Liver (tissue), 9 donors: ENCODE measurements around the gene ARHGAP21. TPM values are rescaled to one million over a fixed set of nuclear protein-coding genes. Genes with fewer than 3 reads are reported as not detected.

Source experiments
- DNase-seq: peaks from one replicate; pipeline ENCODE4 v3.0.0-alpha.2; 2017; ENCODE audit warnings: low spot score
- H3K27ac ChIP-seq, 2 donors: one replicate each; pipeline ENCODE4 v1.7.0; 2013; ENCODE audit warnings: inconsistent platforms in 2 of 2, low read length in 2 of 2, control low read depth in 1 of 2, low read depth in 1 of 2, mild to moderate bottlenecking in 1 of 2
- H3K27me3 ChIP-seq, 4 donors: one replicate each; pipeline versions ENCODE4 v1.6.1 to v1.7.0; 2013; ENCODE audit warnings: low read length in 3 of 4, inconsistent platforms in 1 of 4, mild to moderate bottlenecking in 1 of 4, moderate library complexity in 1 of 4; ENCODE audit not compliant: control insufficient read depth in 4 of 4, insufficient read depth in 4 of 4
- H3K36me3 ChIP-seq, 4 donors: one replicate each; pipeline versions ENCODE4 v1.6.1 to v1.7.0; 2013; ENCODE audit warnings: low read length in 3 of 4, mild to moderate bottlenecking in 3 of 4, low read depth in 1 of 4, moderate library complexity in 1 of 4; ENCODE audit not compliant: control insufficient read depth in 4 of 4, insufficient read depth in 3 of 4
- H3K4me1 ChIP-seq, 4 donors: one replicate each; pipeline versions ENCODE4 v1.6.1 to v1.7.0; 2013; ENCODE audit warnings: low read length in 3 of 4, mild to moderate bottlenecking in 3 of 4, moderate library complexity in 1 of 4; ENCODE audit not compliant: control insufficient read depth in 4 of 4, insufficient read depth in 4 of 4
- H3K4me3 ChIP-seq, 3 donors: one replicate each; pipeline versions ENCODE4 v1.6.1 to v1.7.0; 2013; ENCODE audit warnings: low read length in 3 of 3, control low read depth in 1 of 3, low read depth in 1 of 3, mild to moderate bottlenecking in 1 of 3
- H3K9ac ChIP-seq, 2 donors: one replicate each; pipeline ENCODE4 v1.7.0; 2013; ENCODE audit warnings: low read length in 2 of 2, mild to moderate bottlenecking in 2 of 2, moderate library complexity in 2 of 2, control low read depth in 1 of 2, low read depth in 1 of 2
- H3K9me3 ChIP-seq, 4 donors: one replicate each; pipeline versions ENCODE4 v1.6.1 to v1.7.0; 2013; ENCODE audit warnings: low read length in 3 of 4; ENCODE audit not compliant: control insufficient read depth in 4 of 4
- EGR1 ChIP-seq, 2 donors: IDR thresholded peaks; 2 replicates each; pipeline ENCODE4 v1.6.1; 2016 to 2018; ENCODE audit warnings: antibody characterized with exemption in 2 of 2, low read depth in 2 of 2
- FOXA1 ChIP-seq: IDR thresholded peaks from 2 replicates; pipeline ENCODE4 v1.6.1; 2016; ENCODE audit warnings: antibody characterized with exemption
- FOXA2 ChIP-seq: IDR thresholded peaks from 2 replicates; pipeline ENCODE4 v1.6.1; 2016; ENCODE audit warnings: antibody characterized with exemption
- HNF4A ChIP-seq, 2 donors: conservative IDR thresholded peaks; 2 replicates each; pipeline ENCODE4 v1.6.1; 2016; ENCODE audit warnings: antibody characterized with exemption in 2 of 2, mild to moderate bottlenecking in 2 of 2
- JUND ChIP-seq, 2 donors: IDR thresholded peaks; 2 replicates each; pipeline ENCODE4 v1.6.1; 2016; ENCODE audit warnings: antibody characterized with exemption in 2 of 2
- MAX ChIP-seq: IDR thresholded peaks from 2 replicates; pipeline ENCODE4 v1.6.1; 2016; ENCODE audit warnings: antibody characterized with exemption
- RAD21 ChIP-seq, 2 donors: IDR thresholded peaks; 2 replicates each; pipeline ENCODE4 v1.6.1; 2016; ENCODE audit warnings: antibody characterized with exemption in 2 of 2, mild to moderate bottlenecking in 2 of 2
- REST ChIP-seq: IDR thresholded peaks from 2 replicates; pipeline ENCODE4 v1.6.1; 2016; ENCODE audit warnings: antibody characterized with exemption, mild to moderate bottlenecking
- RXRA ChIP-seq, 2 donors: IDR thresholded peaks; 2 replicates each; pipeline ENCODE4 v1.6.1; 2017 to 2018; ENCODE audit warnings: antibody characterized with exemption in 2 of 2, mild to moderate bottlenecking in 1 of 2
- SP1 ChIP-seq: IDR thresholded peaks from 2 replicates; pipeline ENCODE4 v1.6.1; 2018; ENCODE audit warnings: antibody characterized with exemption, mild to moderate bottlenecking
- TAF1 ChIP-seq: conservative IDR thresholded peaks from 2 replicates; pipeline ENCODE4 v1.6.1; 2016; ENCODE audit warnings: antibody characterized with exemption, mild to moderate bottlenecking
- WGBS: extraction: QIAGEN DNeasy Blood & Tissue Kit; methylation state at CpG from one replicate; pipeline ENCODE4 v1.1.7; 2013; 5-methylcytosine and 5-hydroxymethylcytosine counted together
- polyA plus RNA-seq, 2 donors: library from polyadenylated mRNA; stranded (reverse) in 1 of 2; unstranded in 1 of 2; fragments of 200-250 nt in 1 of 2; fragments of >200 nt in 1 of 2; fragmentation: Nextera tagmentation in 1 of 2; extraction: Ambion mirVana in 1 of 2; gene quantifications; one replicate each; pipeline versions ENCODE4 v1.2.1 to v1.2.3, GENCODE V29; 2013 to 2015
- total RNA-seq, 2 donors: library from RNA; depleted of rRNA; stranded (reverse); fragments of >200 nt; gene quantifications; one replicate each; pipeline ENCODE4 v1.2.3, GENCODE V29; 2014
- TF ChIP-seq, protein P1 (sequence below): IDR thresholded peaks from 2 replicates; pipeline ENCODE4 v1.6.1; 2016; ENCODE audit warnings: antibody characterized with exemption
- TF ChIP-seq, protein P2 (sequence below): fragments of 150-350 bp; IDR thresholded peaks from 2 replicates; pipeline ENCODE4 v1.5.1; 2017; ENCODE audit warnings: improper control_type of control experiment, low read depth, low read length; ENCODE audit not compliant: missing input control
- donor health status: healthy.
- donor health status: healthy.
- donor health status: healthy.
- donor health status: healthy.
- donor health status: healthy.

Gene ARHGAP21
- total and polyA plus RNA-seq, 4 donors, result 7.8 to 30.6 (median 15.7) TPM

DNA sequence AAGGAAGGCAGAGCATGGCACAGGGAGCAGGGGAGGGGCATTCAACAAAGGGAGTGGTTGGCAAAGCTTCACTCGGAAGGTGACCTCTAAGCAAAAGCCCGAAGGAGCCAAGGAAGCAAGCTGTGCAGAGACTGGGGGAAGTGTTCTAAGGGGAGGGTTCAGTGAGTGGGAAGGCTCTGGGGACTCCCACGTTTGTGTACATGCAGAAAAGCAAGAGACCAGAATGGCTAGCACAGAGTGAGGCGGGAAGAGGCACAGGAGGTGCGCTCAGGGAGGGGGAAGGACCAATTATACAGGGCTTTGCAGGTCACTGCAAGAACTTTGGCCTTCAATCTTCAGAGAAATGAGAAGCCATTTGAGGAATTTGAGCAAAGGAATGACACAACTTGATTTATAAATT lies 7.4 kb downstream of the ARHGAP21 start:
- Histone ChIP-seq H3K9ac (no peak overlapping the region), H3K9me3 (no peaks in the 10 kb centered on the region), H3K4me1 (peaks cover 4 to 26% (median 24%) of the 10 kb centered on the region in 4 donors), H3K4me3 (no peak overlapping the region), H3K27ac (no peak overlapping the region), H3K27me3 (no peaks in the 10 kb centered on the region), H3K36me3 (no peaks in the 10 kb centered on the region)
- DNase-seq, result no peak
- TF ChIP-seq MAX (no peak), SP1 (no peak), RAD21 (IDR thresholded peaks at IDR 0.05) (no peak), HNF4A (conservative IDR thresholded peaks at IDR 0.05) (no peak)
- TF ChIP-seq, protein P1, sequence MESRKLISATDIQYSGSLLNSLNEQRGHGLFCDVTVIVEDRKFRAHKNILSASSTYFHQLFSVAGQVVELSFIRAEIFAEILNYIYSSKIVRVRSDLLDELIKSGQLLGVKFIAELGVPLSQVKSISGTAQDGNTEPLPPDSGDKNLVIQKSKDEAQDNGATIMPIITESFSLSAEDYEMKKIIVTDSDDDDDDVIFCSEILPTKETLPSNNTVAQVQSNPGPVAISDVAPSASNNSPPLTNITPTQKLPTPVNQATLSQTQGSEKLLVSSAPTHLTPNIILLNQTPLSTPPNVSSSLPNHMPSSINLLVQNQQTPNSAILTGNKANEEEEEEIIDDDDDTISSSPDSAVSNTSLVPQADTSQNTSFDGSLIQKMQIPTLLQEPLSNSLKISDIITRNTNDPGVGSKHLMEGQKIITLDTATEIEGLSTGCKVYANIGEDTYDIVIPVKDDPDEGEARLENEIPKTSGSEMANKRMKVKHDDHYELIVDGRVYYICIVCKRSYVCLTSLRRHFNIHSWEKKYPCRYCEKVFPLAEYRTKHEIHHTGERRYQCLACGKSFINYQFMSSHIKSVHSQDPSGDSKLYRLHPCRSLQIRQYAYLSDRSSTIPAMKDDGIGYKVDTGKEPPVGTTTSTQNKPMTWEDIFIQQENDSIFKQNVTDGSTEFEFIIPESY, result no peak
- WGBS, result 69% methylated on average over 5 of the region's 5 CpGs

- Histone ChIP-seq H3K4me1 (peaks cover 0 to 16% (median 14%) of the 10 kb centered on the region in 4 donors), H3K9ac (no peak overlapping the region), H3K4me3 (no peak overlapping the region), H3K27me3 (no peaks in the 10 kb centered on the region), H3K9me3 (no peaks in the 10 kb centered on the region), H3K27ac (no peak overlapping the region), H3K36me3 (no peaks in the 10 kb centered on the region)
- TF ChIP-seq FOXA1 (no peak), RXRA (IDR thresholded peaks at IDR 0.05) (no peak), REST (no peak), EGR1 (IDR thresholded peaks at IDR 0.05; ENCODE audit: low read depth in 2 of 2) (no peak), MAX (no peak), TAF1 (no peak), JUND (IDR thresholded peaks at IDR 0.05) (no peak), FOXA2 (no peak)
- TF ChIP-seq, protein P2, sequence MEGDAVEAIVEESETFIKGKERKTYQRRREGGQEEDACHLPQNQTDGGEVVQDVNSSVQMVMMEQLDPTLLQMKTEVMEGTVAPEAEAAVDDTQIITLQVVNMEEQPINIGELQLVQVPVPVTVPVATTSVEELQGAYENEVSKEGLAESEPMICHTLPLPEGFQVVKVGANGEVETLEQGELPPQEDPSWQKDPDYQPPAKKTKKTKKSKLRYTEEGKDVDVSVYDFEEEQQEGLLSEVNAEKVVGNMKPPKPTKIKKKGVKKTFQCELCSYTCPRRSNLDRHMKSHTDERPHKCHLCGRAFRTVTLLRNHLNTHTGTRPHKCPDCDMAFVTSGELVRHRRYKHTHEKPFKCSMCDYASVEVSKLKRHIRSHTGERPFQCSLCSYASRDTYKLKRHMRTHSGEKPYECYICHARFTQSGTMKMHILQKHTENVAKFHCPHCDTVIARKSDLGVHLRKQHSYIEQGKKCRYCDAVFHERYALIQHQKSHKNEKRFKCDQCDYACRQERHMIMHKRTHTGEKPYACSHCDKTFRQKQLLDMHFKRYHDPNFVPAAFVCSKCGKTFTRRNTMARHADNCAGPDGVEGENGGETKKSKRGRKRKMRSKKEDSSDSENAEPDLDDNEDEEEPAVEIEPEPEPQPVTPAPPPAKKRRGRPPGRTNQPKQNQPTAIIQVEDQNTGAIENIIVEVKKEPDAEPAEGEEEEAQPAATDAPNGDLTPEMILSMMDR, result no peak
- no peak for DNase-seq
- 80% methylated on average over 5 of the region's 5 CpGs for WGBS
Measured at GRCh38 chr10:24715246-24715769, 8.4 kb downstream of the ARHGAP21 start.
